Fibroblast of villous mesenchyme (primary cell): ENCODE measurements around the gene KCNJ6. TPM values are rescaled to one million over a fixed set of nuclear protein-coding genes. Genes with fewer than 3 reads are reported as not detected.
"Not testable (repeated sequence)": the region's sequence is repeated elsewhere in the genome, so short reads cannot be mapped to it uniquely, and the experiment has no call there.

Experiments used
- DNase-seq: peaks from one replicate; pipeline ENCODE4 v3.0.0-alpha.2; 2010; ENCODE audit warnings: low read depth
- H3K4me3 ChIP-seq: 2 replicates; pipeline ENCODE4 v1.5.1; 2011; ENCODE audit warnings: low read depth, mild to moderate bottlenecking, low read length
- total RNA-seq: library from RNA; depleted of rRNA; stranded (reverse); fragments of >200 nt; gene quantifications from 2 replicates; pipeline ENCODE4 v1.2.3, GENCODE V29; 2012
- TF ChIP-seq, protein P1 (sequence below): IDR thresholded peaks from 2 replicates; pipeline ENCODE4 v1.5.1; 2012; ENCODE audit warnings: low read depth, mild to moderate bottlenecking, low read length; ENCODE audit not compliant: insufficient read depth

KCNJ6 gene
- total RNA-seq, 1 donor = not detected

- no peak overlapping the region for H3K4me3 ChIP-seq
- TF ChIP-seq, protein P1, sequence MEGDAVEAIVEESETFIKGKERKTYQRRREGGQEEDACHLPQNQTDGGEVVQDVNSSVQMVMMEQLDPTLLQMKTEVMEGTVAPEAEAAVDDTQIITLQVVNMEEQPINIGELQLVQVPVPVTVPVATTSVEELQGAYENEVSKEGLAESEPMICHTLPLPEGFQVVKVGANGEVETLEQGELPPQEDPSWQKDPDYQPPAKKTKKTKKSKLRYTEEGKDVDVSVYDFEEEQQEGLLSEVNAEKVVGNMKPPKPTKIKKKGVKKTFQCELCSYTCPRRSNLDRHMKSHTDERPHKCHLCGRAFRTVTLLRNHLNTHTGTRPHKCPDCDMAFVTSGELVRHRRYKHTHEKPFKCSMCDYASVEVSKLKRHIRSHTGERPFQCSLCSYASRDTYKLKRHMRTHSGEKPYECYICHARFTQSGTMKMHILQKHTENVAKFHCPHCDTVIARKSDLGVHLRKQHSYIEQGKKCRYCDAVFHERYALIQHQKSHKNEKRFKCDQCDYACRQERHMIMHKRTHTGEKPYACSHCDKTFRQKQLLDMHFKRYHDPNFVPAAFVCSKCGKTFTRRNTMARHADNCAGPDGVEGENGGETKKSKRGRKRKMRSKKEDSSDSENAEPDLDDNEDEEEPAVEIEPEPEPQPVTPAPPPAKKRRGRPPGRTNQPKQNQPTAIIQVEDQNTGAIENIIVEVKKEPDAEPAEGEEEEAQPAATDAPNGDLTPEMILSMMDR = no peak
- DNase-seq = no peak
These were observed 4.8 kb upstream of the KCNJ6 start for GRCh38 chr21:37921091-37921490.

DNA sequence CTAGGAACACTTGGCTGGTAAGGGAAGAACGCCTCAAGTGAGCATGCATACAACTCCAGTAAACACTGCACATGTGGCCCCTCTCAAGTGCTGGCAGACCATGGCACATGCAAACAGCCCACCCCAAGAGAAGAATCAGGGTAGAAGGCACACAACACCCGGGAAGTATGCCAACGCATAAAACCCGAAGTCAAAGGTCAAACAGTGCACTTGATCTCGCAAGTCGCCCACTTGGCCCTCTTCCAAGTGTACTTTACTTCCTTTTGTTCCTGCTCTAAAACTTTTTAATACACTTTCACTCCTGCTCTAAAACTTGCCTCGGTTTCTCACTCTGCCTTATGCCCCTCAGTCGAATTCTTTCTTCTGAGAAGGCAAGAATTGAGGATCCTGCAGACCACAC lies 4.0 kb upstream of the KCNJ6 start:
- not testable (repeated sequence) for H3K4me3 ChIP-seq, DNase-seq

GRCh38 chr21:37917612-37918011 lies 1.4 kb upstream of the KCNJ6 start:
- TF ChIP-seq, protein P1 = no peak
- no peak overlapping the region for H3K4me3 ChIP-seq
- DNase-seq = peak; percentile 44

DNA sequence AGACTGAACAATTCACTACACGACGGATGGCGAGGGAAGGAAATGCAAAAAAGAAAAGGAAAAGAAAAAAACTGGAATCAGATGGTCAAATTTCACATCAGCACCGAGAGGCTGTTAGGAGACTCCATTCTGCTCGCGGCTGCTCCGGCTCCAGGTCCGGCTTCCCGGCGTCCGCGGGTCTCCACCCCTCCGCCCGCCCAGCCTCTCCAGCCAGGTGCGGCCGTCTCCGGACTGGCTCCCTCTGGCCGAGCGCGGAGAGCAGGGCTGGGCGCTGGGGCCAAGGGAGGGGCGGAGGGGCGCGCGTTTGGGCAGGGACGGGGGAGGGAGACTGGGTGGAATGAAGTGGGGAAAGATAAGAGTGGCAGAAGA lies 332 bp downstream of the KCNJ6 start:
- peak overlapping the region; percentile 41 for H3K4me3 ChIP-seq
- TF ChIP-seq, protein P1 = no peak
- no peak for DNase-seq

DNA sequence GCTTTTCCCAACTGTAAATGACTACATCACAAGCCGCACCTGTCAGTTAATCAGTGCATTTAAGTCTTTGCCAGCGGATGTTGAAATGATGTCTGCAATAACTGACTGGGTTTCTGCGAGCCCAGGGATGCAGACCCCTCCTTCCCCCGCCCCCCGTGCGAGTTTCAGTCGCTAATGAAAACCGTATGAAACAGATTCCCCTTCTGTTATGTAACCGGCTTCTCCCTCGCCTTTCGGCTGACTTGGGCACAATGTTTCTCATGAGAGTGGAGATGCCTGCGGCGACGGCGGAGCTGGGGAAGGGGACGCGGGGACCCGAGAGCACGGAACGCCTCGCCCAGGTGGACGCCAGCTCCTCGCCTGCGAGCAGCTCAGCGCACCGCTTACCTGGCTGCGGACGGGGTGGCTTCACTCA lies 753 bp downstream of the KCNJ6 start:
- TF ChIP-seq, protein P1 = no peak

DNA sequence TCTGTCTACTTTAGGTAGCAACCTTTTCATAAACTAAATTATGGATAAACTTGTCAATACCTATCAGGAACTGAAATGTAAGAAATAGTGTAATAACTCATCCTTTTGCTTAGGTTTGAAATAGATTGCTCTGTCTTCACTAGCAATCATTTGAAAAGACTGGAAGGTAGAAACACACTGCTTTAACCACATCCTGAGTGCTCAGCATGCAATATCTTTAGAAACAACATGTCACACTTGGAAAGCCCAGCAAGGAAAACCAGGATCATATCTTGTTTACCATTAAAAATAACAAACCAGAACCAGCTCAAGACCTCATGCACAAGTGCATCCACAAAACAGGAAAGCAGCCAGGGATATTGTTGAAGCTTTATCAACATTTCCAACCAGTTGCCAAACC lies 3.6 kb downstream of the KCNJ6 start:
- TF ChIP-seq, protein P1 = no peak
- H3K4me3 ChIP-seq = no peak overlapping the region
- peak; percentile 19 for DNase-seq

More for the DNA sequence above, 753 bp downstream of the KCNJ6 start:
- no peak overlapping the region for H3K4me3 ChIP-seq
- no peak for DNase-seq

DNA sequence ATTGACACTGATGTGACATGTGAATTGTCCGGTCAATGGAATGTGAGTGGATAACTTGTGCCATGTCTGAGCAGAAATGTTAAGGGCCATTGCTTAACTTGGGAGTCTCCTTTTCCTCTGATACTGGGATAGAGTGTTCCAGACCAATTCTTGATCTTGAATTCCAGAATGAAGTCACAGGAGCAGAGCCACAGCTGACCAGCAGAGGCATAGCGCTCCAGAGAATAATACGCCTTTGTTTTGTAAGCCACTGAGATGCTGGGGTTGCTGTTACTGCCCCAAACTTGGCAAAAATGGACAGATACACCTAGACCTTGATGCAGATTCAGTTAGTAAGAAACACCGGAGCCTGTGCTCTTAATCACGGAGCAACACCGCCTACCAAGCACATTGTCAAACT lies 6.3 kb downstream of the KCNJ6 start:
- TF ChIP-seq, protein P1 = no peak
- H3K4me3 ChIP-seq = no peak overlapping the region
- no peak for DNase-seq
